ENCODE results near the gene SYK. TPM values are rescaled to one million over a fixed set of nuclear protein-coding genes. Genes with fewer than 3 reads are reported as not detected.

The SYK gene
- total RNA-seq, 1 donor from 2014 or later: 10.7 TPM

DNA sequence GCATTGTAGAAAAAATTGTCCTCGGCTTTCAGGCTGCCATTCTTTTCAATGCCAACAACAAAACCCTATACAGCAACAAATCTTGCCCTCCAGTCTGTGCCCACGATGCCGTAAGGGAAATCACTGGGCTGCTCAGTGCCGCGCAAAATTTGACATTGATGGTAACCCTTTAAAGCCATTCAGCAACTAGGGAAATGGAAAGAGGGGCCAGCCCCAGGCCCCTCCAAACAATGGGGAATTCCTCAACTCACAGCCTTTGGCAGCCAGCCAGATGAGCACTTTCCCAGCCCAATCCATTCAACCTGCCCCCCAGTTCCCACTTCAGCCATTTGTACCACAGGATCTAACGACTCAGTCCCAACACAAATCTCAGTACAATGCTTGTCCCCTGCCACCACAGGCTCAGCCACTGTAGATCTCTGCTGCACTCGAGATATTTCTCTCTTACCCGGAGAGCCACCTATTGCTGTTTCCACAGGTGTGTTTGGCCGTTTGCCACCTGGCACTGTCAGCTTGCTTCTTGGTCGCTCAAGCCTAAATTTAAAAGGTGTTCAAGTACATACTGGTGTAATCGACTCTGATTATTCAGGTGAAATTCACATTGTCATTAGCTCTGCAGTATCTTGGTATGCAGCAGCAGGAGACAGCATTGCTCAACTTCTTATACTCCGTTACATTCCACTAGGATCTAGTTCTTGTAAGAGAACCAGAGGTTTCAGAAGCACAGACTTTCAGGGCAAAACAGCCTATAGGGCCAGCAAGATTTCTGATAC, 103.3 kb downstream of the SYK start:
- Mint-ChIP-seq H3K36me3 (ENCODE audit: unreplicated experiment) (peaks cover 19% of the 10 kb centered on the region), H3K27ac (ENCODE audit: unreplicated experiment) (no peak overlapping the region), H3K9me3 (ENCODE audit: unreplicated experiment) (peaks cover 7% of the 10 kb centered on the region), H3K27me3 (ENCODE audit: unreplicated experiment) (peaks cover 7% of the 10 kb centered on the region), H3K4me3 (ENCODE audit: unreplicated experiment) (no peak overlapping the region), H3K4me1 (ENCODE audit: low read depth, unreplicated experiment) (peaks cover 7% of the 10 kb centered on the region)
- no peak for DNase-seq
- no peak for TF ChIP-seq CTCF (IDR thresholded peaks at IDR 0.05; ENCODE audit: partially characterized antibody, unreplicated experiment)

GRCh38 chr9:90905822-90906221, 104.2 kb downstream of the SYK start:
- no peak for DNase-seq
- Mint-ChIP-seq H3K27ac (ENCODE audit: unreplicated experiment) (no peak overlapping the region), H3K27me3 (ENCODE audit: unreplicated experiment) (peaks cover 3% of the 10 kb centered on the region), H3K9me3 (ENCODE audit: unreplicated experiment) (peaks cover 9% of the 10 kb centered on the region), H3K4me3 (ENCODE audit: unreplicated experiment) (no peak overlapping the region), H3K4me1 (ENCODE audit: low read depth, unreplicated experiment) (peaks cover 2% of the 10 kb centered on the region), H3K36me3 (ENCODE audit: unreplicated experiment) (peaks cover 19% of the 10 kb centered on the region)
- TF ChIP-seq CTCF (IDR thresholded peaks at IDR 0.05; ENCODE audit: partially characterized antibody, unreplicated experiment): no peak

DNA sequence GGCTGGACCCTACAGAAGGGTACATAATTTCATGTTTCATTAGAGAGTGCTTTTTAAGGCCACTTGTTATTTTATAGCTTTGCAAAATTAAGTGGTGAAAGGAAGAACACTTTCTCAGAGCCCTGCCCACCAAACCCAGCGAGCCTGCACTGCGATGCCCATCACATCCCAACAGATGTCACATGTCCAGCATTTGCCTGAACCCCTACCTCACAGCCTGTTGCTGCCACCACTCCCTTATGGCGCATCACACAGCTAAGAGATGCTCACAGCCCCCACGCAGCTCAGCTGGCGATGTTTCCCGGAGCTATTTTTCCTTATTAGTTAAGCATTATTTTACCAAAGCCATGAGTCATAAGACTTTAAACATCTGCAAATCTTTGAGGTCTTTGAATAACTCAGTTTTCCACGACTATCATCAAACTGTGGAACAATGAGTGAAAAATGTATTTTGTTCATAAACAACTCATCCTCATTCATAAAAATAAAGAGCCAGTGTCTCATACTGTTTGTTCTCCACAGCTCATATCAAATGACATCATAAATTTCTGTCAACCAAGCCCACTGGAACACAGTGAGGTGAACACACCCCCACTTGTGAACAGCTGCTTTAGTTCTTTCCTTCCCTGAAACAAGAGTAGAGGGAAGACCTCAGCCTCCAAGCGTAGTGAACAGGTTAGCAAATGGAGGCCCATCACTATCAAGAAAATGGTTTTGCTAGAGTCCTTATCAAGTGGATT, 104.9 kb downstream of the SYK start:
- no peak for TF ChIP-seq CTCF (IDR thresholded peaks at IDR 0.05; ENCODE audit: partially characterized antibody, unreplicated experiment)
- Mint-ChIP-seq H3K4me3 (ENCODE audit: unreplicated experiment) (no peak overlapping the region), H3K36me3 (ENCODE audit: unreplicated experiment) (peaks cover 19% of the 10 kb centered on the region), H3K4me1 (ENCODE audit: low read depth, unreplicated experiment) (no peaks in the 10 kb centered on the region), H3K27me3 (ENCODE audit: unreplicated experiment) (peaks cover 3% of the 10 kb centered on the region), H3K9me3 (ENCODE audit: unreplicated experiment) (peaks cover 9% of the 10 kb centered on the region), H3K27ac (ENCODE audit: unreplicated experiment) (no peak overlapping the region)
- DNase-seq: no peak

DNA sequence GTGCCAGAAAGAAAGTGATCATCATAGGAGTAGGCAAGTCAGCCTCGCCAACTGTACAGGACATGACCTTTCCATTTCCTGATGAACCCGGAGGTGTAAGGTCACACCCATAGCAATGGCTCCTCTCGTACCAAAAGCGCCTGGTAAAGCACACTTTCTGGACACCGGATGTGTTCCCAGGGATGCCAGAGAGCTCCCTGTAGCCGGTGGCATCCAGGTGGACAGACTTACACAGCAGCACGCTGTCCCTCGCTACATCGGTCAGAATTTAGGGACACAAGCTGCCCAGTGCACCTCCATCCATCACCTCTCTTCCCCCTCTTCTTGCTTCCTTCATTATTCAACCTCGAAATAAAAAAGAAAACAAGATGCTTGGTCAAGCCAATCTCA, 105.4 kb downstream of the SYK start:
- TF ChIP-seq CTCF (IDR thresholded peaks at IDR 0.05; ENCODE audit: partially characterized antibody, unreplicated experiment): no peak

DNA sequence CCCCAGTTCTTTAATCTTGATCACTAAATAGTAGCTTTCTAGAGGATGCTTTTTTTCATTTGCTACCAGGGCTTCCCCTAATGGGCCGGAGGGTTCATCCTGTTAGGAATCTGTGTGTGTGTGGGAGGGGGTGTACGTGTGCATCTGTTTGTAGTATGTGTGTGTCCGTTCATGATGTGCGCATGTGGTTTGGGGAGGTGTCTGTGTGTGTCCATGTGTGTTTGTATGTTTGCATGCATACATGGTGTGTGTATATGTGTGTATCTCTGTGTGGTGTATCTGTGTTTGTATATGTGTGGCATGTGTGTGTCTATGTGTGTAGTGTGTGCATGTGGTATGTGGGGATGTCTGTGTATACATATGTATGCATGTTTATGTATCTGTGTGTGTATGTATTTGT, 106.2 kb downstream of the SYK start:
- no peak for DNase-seq
- Mint-ChIP-seq H3K36me3 (ENCODE audit: unreplicated experiment) (peaks cover 9% of the 10 kb centered on the region), H3K27me3 (ENCODE audit: unreplicated experiment) (peaks cover 3% of the 10 kb centered on the region), H3K9me3 (ENCODE audit: unreplicated experiment) (peaks cover 9% of the 10 kb centered on the region), H3K4me1 (ENCODE audit: low read depth, unreplicated experiment) (no peaks in the 10 kb centered on the region), H3K27ac (ENCODE audit: unreplicated experiment) (no peak overlapping the region), H3K4me3 (ENCODE audit: unreplicated experiment) (no peak overlapping the region)
- no peak for TF ChIP-seq CTCF (IDR thresholded peaks at IDR 0.05; ENCODE audit: partially characterized antibody, unreplicated experiment)

More for the DNA sequence above, 105.4 kb downstream of the SYK start:
- DNase-seq: no peak
- H3K9me3 Mint-ChIP-seq (ENCODE audit: unreplicated experiment): peaks cover 11% of the 10 kb centered on the region
- H3K27ac Mint-ChIP-seq (ENCODE audit: unreplicated experiment): no peak overlapping the region
- peaks cover 16% of the 10 kb centered on the region for H3K36me3 Mint-ChIP-seq (ENCODE audit: unreplicated experiment)
- no peaks in the 10 kb centered on the region for H3K4me1 Mint-ChIP-seq (ENCODE audit: low read depth, unreplicated experiment)
- no peak overlapping the region for H3K4me3 Mint-ChIP-seq (ENCODE audit: unreplicated experiment)
- H3K27me3 Mint-ChIP-seq (ENCODE audit: unreplicated experiment): peaks cover 3% of the 10 kb centered on the region

Measured in glutamatergic neuron (in vitro differentiated cells).